ENCODE measurements around the gene LILRB5.
"Not testable (repeated sequence)": the region's sequence is repeated elsewhere in the genome, so short reads cannot be mapped to it uniquely, and the experiment has no call there.

The LILRB5 gene

DNA sequence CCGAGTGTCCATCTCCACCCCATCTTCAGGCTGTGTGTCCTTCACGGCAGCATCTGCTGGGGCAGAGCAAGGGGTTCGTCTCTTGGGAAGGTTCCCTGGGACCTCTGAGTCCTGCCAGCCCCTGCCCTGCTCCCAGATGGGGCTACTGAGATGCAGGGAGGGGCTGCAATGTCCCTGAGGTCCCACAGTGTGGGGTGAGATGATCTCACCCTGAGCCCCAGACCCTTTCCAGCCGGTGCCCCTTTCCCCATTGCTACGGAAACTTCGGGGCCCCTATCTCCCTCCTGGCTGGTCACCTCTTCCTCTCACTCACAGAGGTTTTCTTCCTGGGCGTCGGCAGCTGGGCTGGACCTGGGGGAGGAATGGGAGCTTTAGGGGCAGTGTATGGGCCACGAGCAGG is 18.9 kb upstream of the LILRB5 start:
- DNase-seq (ENCODE audit: low read depth): no peak

DNA sequence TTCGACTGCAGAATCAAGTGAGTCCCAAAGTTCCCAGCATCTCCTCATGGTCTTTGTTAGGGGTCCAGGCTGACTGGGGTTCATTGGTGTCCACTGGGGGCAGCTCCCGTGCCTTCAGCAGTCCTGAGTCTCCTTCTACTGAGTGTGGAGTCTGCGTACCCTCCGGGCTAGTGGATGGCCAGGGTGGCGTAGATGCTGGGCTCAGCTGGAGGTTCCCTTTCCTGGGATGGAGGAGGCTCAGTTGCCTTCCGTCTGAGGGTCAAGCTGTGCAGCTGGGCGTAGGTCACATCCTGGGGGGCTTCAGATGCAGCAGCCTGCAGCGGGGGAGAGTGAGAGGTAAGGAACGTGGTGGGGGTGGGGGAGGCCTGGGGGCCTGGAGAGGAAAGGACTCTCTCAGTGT is 17.4 kb upstream of the LILRB5 start:
- DNase-seq (ENCODE audit: low read depth): not testable (repeated sequence)

- DNase-seq (ENCODE audit: low read depth): no peak
These were observed 16.7 kb upstream of the LILRB5 start for GRCh38 chr19:54273821-54274220.

DNA sequence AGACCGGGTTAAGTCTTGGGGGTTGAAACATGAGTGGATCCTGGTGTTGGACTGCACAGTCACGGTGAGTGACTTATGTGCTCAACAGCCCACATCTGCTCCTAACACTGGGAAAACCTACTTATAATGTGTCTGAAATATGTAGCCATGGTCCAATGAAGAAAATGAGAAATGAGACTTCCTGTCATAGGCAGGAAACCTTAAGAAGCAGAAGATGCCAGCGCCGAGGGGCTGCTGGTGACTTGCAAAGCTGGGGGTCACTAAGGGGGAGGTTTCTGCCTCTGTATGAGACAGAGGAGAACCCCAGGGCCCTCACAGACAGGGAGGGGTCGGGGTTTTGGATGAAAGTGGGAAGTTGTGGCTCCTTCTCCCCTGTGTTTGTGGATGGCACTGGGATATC is 15.1 kb upstream of the LILRB5 start:
- not testable (repeated sequence) for DNase-seq (ENCODE audit: low read depth)

- not testable (repeated sequence) for DNase-seq (ENCODE audit: low read depth)
These were observed 14.5 kb upstream of the LILRB5 start for GRCh38 chr19:54271587-54271986.

DNA sequence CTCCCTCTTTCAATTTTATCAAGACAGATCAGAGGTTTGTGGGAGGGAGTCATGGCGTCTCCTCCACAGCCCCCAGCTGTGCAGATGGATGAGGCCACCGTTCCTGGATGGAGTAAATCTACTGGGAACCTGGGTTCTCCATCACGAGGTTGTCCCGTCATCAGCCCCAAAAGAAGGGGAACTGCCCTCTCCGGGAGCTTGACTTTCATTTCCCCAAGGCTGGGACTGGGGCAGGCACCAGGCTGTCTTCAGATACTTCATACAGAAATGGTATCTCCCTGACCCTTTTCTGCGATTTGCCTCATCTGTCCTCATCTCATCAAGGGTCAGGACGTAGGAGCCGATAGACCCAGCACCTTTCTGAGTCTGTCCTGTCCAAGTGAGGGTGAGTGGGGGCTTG is 14.0 kb upstream of the LILRB5 start:
- DNase-seq (ENCODE audit: low read depth): no peak

- no peak for DNase-seq (ENCODE audit: low read depth)
These were observed 11.9 kb upstream of the LILRB5 start for GRCh38 chr19:54268936-54269335.

DNA sequence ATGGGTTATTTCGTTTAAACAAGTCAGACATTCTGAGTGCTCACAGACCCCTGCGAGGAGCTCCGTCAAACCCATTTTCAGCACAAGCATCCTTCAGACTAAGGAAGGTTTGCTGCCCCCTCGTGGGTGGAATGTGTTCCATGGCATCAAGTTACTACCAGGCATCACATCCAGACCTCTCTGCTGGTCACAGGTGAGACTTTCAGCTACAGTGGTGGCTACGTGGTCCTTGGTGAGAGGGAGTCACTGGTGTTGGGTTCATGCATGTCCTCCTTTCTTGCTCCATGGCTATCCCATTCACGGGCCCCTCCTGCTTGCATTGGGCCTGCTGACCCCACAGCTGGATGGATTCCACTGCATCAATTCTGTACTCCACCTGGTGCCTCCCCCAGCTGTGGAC is 9.1 kb upstream of the LILRB5 start:
- DNase-seq (ENCODE audit: low read depth): peak; percentile 46

DNA sequence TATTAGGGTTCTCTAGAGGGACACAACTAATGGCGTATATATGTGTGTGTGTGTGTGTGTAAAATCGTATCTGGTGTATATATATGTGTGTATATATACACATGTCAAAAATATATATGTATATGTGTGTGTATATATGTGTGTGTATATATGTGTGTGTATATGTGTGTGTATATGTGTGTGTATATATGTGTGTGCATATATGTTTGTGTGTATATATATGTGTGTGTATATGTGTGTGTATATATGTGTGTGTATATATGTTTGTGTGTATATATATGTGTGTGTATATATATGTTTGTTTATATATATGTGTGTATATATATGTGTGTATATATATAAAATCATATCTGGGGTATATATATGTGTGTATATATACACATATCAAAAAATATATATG is 5.4 kb upstream of the LILRB5 start:
- no peak for DNase-seq (ENCODE audit: low read depth)

DNA sequence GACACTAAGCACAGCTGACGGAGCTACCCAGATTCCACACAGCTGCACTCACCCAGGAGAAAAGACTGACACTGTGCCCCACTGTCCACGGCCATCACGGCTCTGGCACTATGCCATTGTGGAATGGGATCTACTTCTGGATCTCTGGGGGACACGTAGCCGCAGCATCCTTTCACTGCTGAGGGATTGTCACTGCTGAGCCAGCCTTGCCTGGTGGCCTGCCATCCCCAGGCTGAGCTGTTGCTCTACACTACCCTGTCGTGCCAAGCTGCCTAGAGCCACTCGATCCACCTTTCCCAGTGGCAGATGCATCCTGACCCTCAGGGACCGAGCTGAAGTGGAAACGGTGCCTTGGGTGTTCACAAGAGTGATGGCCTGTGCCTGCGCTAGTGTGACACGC is 5.0 kb upstream of the LILRB5 start:
- DNase-seq (ENCODE audit: low read depth): no peak

DNA sequence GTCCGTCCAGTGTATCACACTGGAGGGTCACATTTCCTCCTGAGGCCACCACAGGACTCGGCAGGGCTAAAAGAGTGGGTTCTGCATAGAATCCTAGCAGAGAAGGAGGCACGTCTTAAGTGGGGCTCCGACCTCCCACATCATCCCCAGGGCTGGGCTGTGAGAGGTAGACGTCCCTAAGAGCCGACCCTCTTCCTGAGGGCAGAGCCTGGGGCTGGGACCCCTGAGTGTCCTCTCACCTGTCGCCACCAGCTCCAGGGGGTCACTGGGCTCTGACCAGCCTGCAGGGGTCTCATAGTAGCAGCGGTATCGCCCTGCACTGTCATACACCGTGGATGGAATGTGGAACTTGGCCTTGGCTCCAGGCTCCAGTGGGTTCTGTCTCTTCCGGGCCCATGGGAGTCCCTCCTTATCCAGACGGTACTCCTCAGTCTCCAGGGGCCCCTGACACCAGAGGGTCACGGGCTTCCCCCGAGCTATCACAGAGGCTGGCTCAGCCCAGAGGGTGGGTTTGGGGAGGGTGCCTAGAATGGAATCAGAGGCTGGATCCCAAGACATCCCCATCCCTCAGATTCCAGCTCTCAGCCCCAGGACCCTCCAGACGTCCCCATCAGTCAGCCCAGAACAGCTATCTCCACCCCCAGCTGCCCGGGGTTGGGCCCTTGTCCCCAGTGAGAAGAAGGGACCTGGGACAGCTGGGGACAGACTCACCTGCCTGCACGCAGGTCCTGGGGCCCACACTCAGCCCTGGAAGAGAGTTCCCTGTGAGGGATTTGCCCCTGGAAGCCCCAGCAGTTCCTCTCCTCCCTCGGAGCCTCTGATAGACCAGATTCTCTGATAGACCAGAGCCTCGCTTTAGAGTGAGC is 590 bp downstream of the LILRB5 start:
- DNase-seq (ENCODE audit: low read depth): no peak

GRCh38 chr19:54255105-54255775 is 1.8 kb downstream of the LILRB5 start:
- DNase-seq (ENCODE audit: low read depth): no peak

- no peak for DNase-seq (ENCODE audit: low read depth)
These were observed 2.7 kb downstream of the LILRB5 start for GRCh38 chr19:54254195-54254906.

GRCh38 chr19:54253331-54254194 is 3.5 kb downstream of the LILRB5 start:
- no peak for DNase-seq (ENCODE audit: low read depth)

DNA sequence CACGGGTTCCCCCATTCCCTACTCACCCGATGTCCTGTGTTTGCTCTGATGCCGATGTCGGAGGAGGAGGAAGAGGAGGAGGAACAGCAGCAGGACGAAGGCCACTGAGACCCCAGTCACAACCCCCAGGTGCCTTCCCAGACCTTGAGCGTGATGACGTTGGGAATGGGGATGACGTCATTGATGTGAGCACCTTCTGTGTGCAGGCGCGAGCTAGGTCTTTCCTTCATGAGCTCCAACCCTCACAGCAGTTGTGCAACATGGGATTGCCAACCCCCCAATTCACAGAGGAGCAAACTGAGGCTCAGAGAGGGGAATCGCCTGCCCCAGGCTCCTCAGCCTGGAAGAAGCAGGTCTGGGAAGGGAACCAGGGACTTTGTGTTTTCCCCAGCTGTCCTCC is 4.2 kb downstream of the LILRB5 start:
- DNase-seq (ENCODE audit: low read depth): no peak

- no peak for DNase-seq (ENCODE audit: low read depth)
These were observed 4.8 kb downstream of the LILRB5 start for GRCh38 chr19:54252243-54252642.

DNA sequence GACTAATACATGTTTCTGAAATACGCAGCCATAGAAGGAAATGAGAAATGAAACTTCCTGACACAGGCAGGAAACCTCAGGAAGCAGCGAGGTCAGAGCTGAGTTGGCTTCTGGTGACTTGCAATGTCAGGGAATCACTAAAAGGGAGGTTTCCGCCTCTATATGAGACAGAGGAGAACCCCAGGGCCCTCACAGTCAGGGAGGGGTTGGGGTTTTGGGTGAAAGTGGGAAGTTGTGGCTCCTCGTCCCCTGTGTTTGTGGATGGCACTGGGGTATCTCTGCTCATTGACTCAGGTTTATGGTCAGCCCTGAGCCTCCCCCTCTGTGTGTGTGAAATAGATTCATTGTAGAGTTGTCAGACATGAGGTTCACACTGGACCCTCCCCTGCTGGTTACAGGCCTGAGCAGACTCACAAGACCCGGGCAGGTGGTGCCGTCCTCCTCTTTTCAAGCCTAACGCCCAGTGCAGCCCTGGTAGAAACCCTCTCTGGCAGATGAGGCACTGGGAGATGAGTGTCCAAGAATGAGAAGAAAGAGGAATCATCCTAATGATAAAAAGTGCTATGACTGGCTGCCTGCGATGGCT is 9.0 kb downstream of the LILRB5 start:
- DNase-seq (ENCODE audit: low read depth): no peak

- DNase-seq (ENCODE audit: low read depth): no peak
These were observed 9.8 kb downstream of the LILRB5 start for GRCh38 chr19:54247106-54247930.

DNA sequence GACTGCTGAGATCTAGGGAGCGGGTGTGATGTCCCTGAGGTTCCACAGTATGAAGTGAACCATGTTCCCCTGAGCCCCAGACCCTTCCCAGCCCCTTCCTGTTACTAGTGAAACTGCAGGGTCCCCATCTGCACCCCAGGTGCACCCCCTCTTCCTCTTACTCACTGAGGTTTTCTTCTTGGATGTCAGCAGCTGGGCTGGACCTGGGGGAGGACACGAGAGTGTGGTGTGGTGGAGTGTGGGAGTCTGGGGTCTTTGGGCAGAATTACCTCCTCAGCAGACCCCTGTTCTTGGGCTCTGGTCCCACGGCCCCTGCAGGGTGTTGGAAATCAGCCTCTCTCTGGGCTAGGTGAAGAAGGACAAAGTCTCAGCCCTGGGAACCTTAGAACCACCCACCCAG is 11.1 kb downstream of the LILRB5 start:
- DNase-seq (ENCODE audit: low read depth): no peak

GRCh38 chr19:54243809-54244208 is 13.3 kb downstream of the LILRB5 start:
- DNase-seq (ENCODE audit: low read depth): not testable (repeated sequence)

DNA sequence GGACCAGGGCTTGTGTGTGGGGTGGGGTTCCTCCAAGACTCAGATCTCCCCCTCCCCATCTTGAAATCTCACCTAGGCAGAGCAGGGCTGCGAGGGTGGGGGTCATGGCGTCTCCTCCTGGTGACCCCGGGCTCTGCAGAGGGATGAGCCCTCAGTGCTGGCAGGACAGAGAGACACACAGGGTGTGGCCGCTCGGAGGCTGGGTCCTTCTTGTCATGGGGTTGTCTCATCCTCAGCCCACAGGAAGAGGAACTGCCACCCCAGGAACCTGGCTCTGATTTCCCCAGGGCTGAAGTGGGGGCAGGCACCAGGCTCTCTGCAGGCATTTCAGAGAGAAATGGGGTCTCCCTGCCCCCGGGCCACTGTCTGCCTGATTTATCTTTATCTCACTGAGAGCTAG is 14.4 kb downstream of the LILRB5 start, which contains the start of gene LILRA6:
Gene LILRA6 (minus strand): TSS at position 145 of the 400 bp plus-strand sequence.
- not testable (repeated sequence) for DNase-seq (ENCODE audit: low read depth)
